Endodermal cell (in vitro differentiated cells): ENCODE results near the gene CHD9NB. TPM values are rescaled to one million over a fixed set of nuclear protein-coding genes. Genes with fewer than 3 reads are reported as not detected.

Experiments used
- DNase-seq: peaks from one replicate; pipeline ENCODE4 v3.0.0-alpha.2; 2017
- H3K27ac ChIP-seq: 2 replicates; pipeline ENCODE4 v1.5.1; 2013; ENCODE audit warnings: mild to moderate bottlenecking, low read depth, low read length, moderate library complexity
- H3K27me3 ChIP-seq: 2 replicates; pipeline ENCODE4 v1.6.1; 2013; ENCODE audit warnings: mild to moderate bottlenecking, low read length, moderate library complexity; ENCODE audit not compliant: insufficient read depth, control insufficient read depth, poor library complexity, severe bottlenecking
- H3K36me3 ChIP-seq: 2 replicates; pipeline ENCODE4 v1.7.0; 2013; ENCODE audit warnings: mild to moderate bottlenecking, low read length, moderate library complexity; ENCODE audit not compliant: control insufficient read depth, insufficient read depth
- H3K4me1 ChIP-seq: one replicate; pipeline ENCODE4 v1.7.0; 2013; ENCODE audit warnings: low read length; ENCODE audit not compliant: control insufficient read depth, insufficient read depth
- H3K4me3 ChIP-seq: 2 replicates; pipeline ENCODE4 v1.5.1; 2013; ENCODE audit warnings: mild to moderate bottlenecking, low read length, moderate library complexity
- H3K9ac ChIP-seq: 2 replicates; pipeline ENCODE4 v1.6.1; 2013; ENCODE audit warnings: mild to moderate bottlenecking, low read length, moderate library complexity; ENCODE audit not compliant: poor library complexity, severe bottlenecking; ENCODE audit errors: extremely low read depth
- H3K9me3 ChIP-seq: 2 replicates; pipeline ENCODE4 v1.6.1; 2013; ENCODE audit warnings: mild to moderate bottlenecking, low read length, moderate library complexity; ENCODE audit not compliant: control insufficient read depth
- H3K27ac Mint-ChIP-seq: 2 replicates; pipeline ENCODE4 v1.8.0; 2020; ENCODE audit warnings: mixed read lengths
- H3K27me3 Mint-ChIP-seq: 2 replicates; pipeline ENCODE4 v1.8.0; 2021; ENCODE audit warnings: mild to moderate bottlenecking, mixed read lengths; ENCODE audit not compliant: insufficient read depth
- H3K36me3 Mint-ChIP-seq: 2 replicates; pipeline ENCODE4 v1.8.0; 2020; ENCODE audit warnings: low read depth, mixed read lengths
- H3K4me1 Mint-ChIP-seq: 2 replicates; pipeline ENCODE4 v1.8.0; 2020; ENCODE audit warnings: mixed read lengths
- H3K4me3 Mint-ChIP-seq: 2 replicates; pipeline ENCODE4 v1.8.0; 2020; ENCODE audit warnings: mild to moderate bottlenecking, moderate library complexity, mixed read lengths
- H3K9me3 Mint-ChIP-seq: 2 replicates; pipeline ENCODE4 v1.8.0; 2020; ENCODE audit warnings: mild to moderate bottlenecking, mixed read lengths
- CTCF ChIP-seq: fragments of 200-600 bp; sonication (generic); conservative IDR thresholded peaks from 2 replicates; pipeline ENCODE4 v1.5.0; 2021; ENCODE audit warnings: antibody characterized with exemption, mild to moderate bottlenecking
- WGBS, 2 experiments: methylation state at CpG; one replicate each; pipeline versions ENCODE4 v1.1.5 to v1.1.7; 2013; ENCODE audit warnings: missing lambda C conversion rate in 2 of 2, mixed read lengths in 1 of 2; ENCODE audit not compliant: insufficient coverage in 1 of 2, insufficient read length in 1 of 2; 5-methylcytosine and 5-hydroxymethylcytosine counted together
- total RNA-seq, 2 donors: library from RNA; stranded (reverse); fragmentation: NEBNext Ultra II Directional in 1 of 2; extraction: Animal tissue kit (Norgen Biotek cat#: 25700) in 1 of 2; gene quantifications; 2 replicates in 1 of 2; 3 replicates in 1 of 2; pipeline ENCODE4 v1.2.1, GENCODE V29; 2021

The CHD9NB gene
- total RNA-seq, 2 donors from 2014 or later = 13.1 to 14.9 TPM

- Mint-ChIP-seq H3K4me1 (peaks cover 37% of the 10 kb centered on the region), H3K27me3 (peaks cover 11% of the 10 kb centered on the region), H3K36me3 (peaks cover 20% of the 10 kb centered on the region), H3K9me3 (peaks cover 9% of the 10 kb centered on the region), H3K4me3 (no peak overlapping the region), H3K27ac (no peak overlapping the region)
- no peak for TF ChIP-seq CTCF
- peaks cover 4% of the 10 kb centered on the region for H3K36me3 ChIP-seq
- H3K9ac ChIP-seq = no peak overlapping the region
- no peak overlapping the region for H3K4me3 ChIP-seq
- peaks cover 10% of the 10 kb centered on the region for H3K9me3 ChIP-seq
- H3K4me1 ChIP-seq = no peaks in the 10 kb centered on the region
- no peak for DNase-seq
- H3K27ac ChIP-seq = peak overlapping the region; percentile 92
- peaks cover 6% of the 10 kb centered on the region for H3K27me3 ChIP-seq
These were observed 28.3 kb upstream of the CHD9NB start for GRCh38 chr16:53081032-53081424.

- TF ChIP-seq CTCF = no peak
- Histone ChIP-seq H3K9ac (no peak overlapping the region), H3K27me3 (peaks cover 2% of the 10 kb centered on the region), H3K36me3 (peaks cover 7% of the 10 kb centered on the region), H3K4me3 (no peak overlapping the region), H3K9me3 (peaks cover 15% of the 10 kb centered on the region), H3K4me1 (no peaks in the 10 kb centered on the region), H3K27ac (peak overlapping the region; percentile 92)
- DNase-seq = no peak
- Mint-ChIP-seq H3K4me3 (no peak overlapping the region), H3K4me1 (peaks cover 32% of the 10 kb centered on the region), H3K27ac (peak overlapping the region; percentile 30), H3K27me3 (peaks cover 6% of the 10 kb centered on the region), H3K9me3 (peaks cover 14% of the 10 kb centered on the region), H3K36me3 (peaks cover 25% of the 10 kb centered on the region)
- 64 to 88% methylated on average over 6 to 8 of the region's 8 CpGs for WGBS, 2 experiments
These were observed 27.8 kb upstream of the CHD9NB start for GRCh38 chr16:53080345-53081031.

GRCh38 chr16:53078765-53079485, 26.2 kb upstream of the CHD9NB start:
- no peaks in the 10 kb centered on the region for H3K27me3 ChIP-seq
- H3K27ac ChIP-seq = no peak overlapping the region
- no peaks in the 10 kb centered on the region for H3K27me3 Mint-ChIP-seq
- H3K9ac ChIP-seq = no peak overlapping the region
- no peak overlapping the region for H3K4me3 Mint-ChIP-seq
- peaks cover 30% of the 10 kb centered on the region for H3K9me3 Mint-ChIP-seq
- no peak for DNase-seq
- TF ChIP-seq CTCF = no peak
- 90 to 91% methylated on average over 6 of the region's 6 CpGs for WGBS, 2 experiments
- peaks cover 25% of the 10 kb centered on the region for H3K4me1 Mint-ChIP-seq
- H3K9me3 ChIP-seq = peaks cover 29% of the 10 kb centered on the region
- peaks cover 7% of the 10 kb centered on the region for H3K36me3 ChIP-seq
- no peak overlapping the region for H3K27ac Mint-ChIP-seq
- no peak overlapping the region for H3K4me3 ChIP-seq
- H3K4me1 ChIP-seq = no peaks in the 10 kb centered on the region
- H3K36me3 Mint-ChIP-seq = peaks cover 38% of the 10 kb centered on the region
